GM18526 (cell line): ENCODE measurements around the gene NIPAL1.

Experiments used
- POLR2A ChIP-seq: IDR thresholded peaks from 3 replicates; pipeline ENCODE4 v1.6.1; 2011; ENCODE audit not compliant: insufficient read length; ENCODE audit errors: extremely low read depth

The NIPAL1 gene

GRCh38 chr4:48074657-48075056 lies 58.1 kb downstream of the NIPAL1 start:
- no peak for TF ChIP-seq POLR2A

- no peak for TF ChIP-seq POLR2A
Measured at GRCh38 chr4:48078425-48078824, 61.9 kb downstream of the NIPAL1 start.

GRCh38 chr4:48078862-48079655 lies 62.5 kb downstream of the NIPAL1 start:
- no peak for TF ChIP-seq POLR2A

- no peak for TF ChIP-seq POLR2A
Measured at GRCh38 chr4:48079972-48080391, 63.4 kb downstream of the NIPAL1 start.

- TF ChIP-seq POLR2A, result no peak
Measured at GRCh38 chr4:48081196-48081595, 64.6 kb downstream of the NIPAL1 start.

GRCh38 chr4:48082956-48083355 lies 66.4 kb downstream of the NIPAL1 start:
- no peak for TF ChIP-seq POLR2A

GRCh38 chr4:48085821-48086589 lies 69.4 kb downstream of the NIPAL1 start:
- TF ChIP-seq POLR2A, result no peak
